AG10803 (cell line): Measurements from ENCODE around the gene LEMD2.
A peak's percentile ranks its signal among the peaks of the same experiment; 100 is the strongest.

Source experiments
- DNase-seq: peaks from one replicate; pipeline ENCODE4 v3.0.0; 2010; ENCODE audit warnings: low read depth
- H3K4me3 ChIP-seq: 2 replicates; pipeline ENCODE4 v1.5.1; 2011; ENCODE audit warnings: mild to moderate bottlenecking, low read length, control low read depth
- TF ChIP-seq, protein P1 (sequence below): conservative IDR thresholded peaks from 2 replicates; pipeline ENCODE4 v1.5.1; 2011; ENCODE audit warnings: mild to moderate bottlenecking, low read length, control low read depth, inconsistent platforms

The LEMD2 gene

DNA sequence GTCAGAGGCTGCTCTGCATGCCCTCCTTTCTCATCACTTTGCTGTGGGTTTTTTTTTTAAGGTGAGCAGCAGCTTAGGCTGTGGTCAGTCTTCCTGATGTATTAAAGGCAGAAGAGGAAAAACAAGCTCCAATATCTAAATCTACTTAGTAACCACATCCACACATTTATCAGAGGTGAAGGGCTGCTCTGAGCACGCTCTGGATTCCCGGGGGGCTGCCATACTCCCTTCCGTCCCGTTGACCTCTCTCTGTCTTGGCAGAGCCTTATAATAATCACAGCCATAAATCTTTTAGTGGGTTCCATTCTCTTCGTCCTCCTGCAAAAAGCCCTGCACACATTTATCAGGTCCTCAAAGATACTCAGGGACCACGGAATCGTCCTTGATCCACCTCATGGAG is 2.7 kb upstream of the LEMD2 start:
- DNase-seq: no peak
- no peak overlapping the region for H3K4me3 ChIP-seq
- TF ChIP-seq, protein P1, sequence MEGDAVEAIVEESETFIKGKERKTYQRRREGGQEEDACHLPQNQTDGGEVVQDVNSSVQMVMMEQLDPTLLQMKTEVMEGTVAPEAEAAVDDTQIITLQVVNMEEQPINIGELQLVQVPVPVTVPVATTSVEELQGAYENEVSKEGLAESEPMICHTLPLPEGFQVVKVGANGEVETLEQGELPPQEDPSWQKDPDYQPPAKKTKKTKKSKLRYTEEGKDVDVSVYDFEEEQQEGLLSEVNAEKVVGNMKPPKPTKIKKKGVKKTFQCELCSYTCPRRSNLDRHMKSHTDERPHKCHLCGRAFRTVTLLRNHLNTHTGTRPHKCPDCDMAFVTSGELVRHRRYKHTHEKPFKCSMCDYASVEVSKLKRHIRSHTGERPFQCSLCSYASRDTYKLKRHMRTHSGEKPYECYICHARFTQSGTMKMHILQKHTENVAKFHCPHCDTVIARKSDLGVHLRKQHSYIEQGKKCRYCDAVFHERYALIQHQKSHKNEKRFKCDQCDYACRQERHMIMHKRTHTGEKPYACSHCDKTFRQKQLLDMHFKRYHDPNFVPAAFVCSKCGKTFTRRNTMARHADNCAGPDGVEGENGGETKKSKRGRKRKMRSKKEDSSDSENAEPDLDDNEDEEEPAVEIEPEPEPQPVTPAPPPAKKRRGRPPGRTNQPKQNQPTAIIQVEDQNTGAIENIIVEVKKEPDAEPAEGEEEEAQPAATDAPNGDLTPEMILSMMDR: no peak

DNA sequence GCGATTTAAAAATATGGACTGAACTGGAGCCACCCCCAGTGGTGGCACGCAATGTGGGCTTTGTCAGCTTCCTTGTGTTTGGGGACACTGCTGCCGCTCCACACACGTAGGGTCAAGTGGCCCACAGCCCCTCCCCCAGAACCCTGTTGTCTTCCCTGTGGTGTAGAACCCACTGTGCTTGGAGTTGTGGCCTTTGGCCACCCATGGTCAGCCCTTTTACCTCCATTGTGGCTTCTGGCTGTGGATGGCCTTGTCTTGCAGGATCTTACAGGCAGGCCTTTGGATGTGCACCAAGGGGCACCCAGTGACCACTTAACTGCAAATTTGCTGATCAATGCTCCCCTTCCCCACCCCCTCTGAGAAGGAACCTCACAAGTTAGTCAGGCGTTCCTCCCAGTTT is 2.0 kb upstream of the LEMD2 start:
- TF ChIP-seq, protein P1: no peak
- no peak for DNase-seq

DNA sequence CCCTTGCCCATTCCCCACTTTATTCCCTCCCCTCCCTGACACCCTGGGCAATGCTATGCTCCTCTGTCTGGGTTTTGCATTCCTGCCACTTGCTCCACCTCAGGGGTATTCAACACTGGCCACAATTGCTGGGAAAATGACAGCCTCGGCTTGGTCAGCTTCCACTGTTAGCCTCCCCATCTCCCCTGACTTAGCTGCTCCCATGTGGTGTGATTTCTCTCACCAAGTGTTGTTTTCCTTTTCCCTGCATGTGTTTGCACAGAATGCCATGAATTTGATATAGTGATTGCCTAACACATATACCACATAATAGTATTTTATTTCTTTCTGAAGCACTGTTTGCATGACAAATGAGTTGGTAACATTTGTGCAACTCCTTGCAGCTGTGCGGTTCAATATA is 1.4 kb upstream of the LEMD2 start:
- no peak overlapping the region for H3K4me3 ChIP-seq
- TF ChIP-seq, protein P1: 0 out of 2 replicates have a peak, but pooled peaks have one; percentile 0
- peak; percentile 83 for DNase-seq

More for the DNA sequence above, 2.0 kb upstream of the LEMD2 start:
- H3K4me3 ChIP-seq: no peak overlapping the region

DNA sequence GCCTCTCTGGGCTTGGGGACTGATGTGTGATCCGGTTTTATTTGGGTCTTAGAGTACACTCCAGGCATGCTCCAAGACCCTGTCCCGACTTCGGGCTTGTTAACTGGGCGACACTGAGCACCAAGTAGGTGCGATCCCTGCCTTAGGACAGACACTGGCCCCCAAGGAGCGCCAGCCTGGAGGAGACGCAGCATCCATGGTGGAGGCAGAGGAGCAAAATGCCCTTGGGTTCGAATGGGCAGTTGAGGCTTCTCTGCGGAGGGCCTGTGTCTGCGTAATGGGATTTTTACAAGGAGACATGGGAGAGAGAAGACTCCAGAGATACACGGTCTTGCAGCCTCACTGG is 593 bp upstream of the LEMD2 start:
- peak overlapping the region; percentile 62 for H3K4me3 ChIP-seq
- TF ChIP-seq, protein P1: no peak
- DNase-seq: no peak

GRCh38 chr6:33787954-33788693 is 806 bp downstream of the LEMD2 start:
- peak; percentile 87 for DNase-seq
- H3K4me3 ChIP-seq: peak overlapping the region; percentile 71
- TF ChIP-seq, protein P1: no peak

GRCh38 chr6:33787346-33787953 is 1.5 kb downstream of the LEMD2 start:
- peak overlapping the region; percentile 71 for H3K4me3 ChIP-seq
- peak; percentile 85 for DNase-seq
- TF ChIP-seq, protein P1: no peak

DNA sequence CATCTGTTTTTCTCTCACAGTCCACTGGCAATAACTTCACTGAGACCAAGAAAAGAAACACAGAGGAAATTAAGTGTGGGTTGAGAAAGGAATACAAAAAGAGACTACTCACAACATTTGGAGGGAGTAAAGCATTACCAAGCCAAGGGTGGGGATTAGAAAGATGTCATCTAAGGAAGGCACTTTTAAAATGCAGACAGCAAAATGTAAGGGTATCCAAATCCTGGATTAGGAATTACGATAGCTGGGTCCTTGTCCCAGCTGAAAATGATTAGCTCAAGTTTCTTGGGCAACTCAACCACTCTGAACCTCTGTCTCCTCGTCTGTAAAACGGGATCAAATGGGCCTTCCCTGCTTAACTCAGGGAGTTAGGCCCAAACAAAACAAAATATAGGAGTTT is 2.2 kb downstream of the LEMD2 start:
- peak overlapping the region; percentile 71 for H3K4me3 ChIP-seq
- DNase-seq: no peak
- TF ChIP-seq, protein P1: no peak
